HG02870 (cell line): ENCODE results near the gene SAMSN1.
A peak's percentile ranks its signal among the peaks of the same experiment; 100 is the strongest.
"Not testable (repeated sequence)": the region's sequence is repeated elsewhere in the genome, so short reads cannot be mapped to it uniquely, and the experiment has no call there.

Experiments
- ATAC-seq: cut with Tn5 transposase; IDR thresholded peaks from one replicate; pipeline ENCODE4 v1.9.1; 2021; ENCODE audit warnings: mild to moderate bottlenecking, moderate library complexity; ENCODE audit not compliant: unreplicated experiment

SAMSN1 gene

GRCh38 chr21:14567331-14568279 is 21.5 kb upstream of the SAMSN1 start:
- peak; percentile 38 for ATAC-seq

GRCh38 chr21:14566894-14567293 is 20.8 kb upstream of the SAMSN1 start:
- ATAC-seq = no peak

DNA sequence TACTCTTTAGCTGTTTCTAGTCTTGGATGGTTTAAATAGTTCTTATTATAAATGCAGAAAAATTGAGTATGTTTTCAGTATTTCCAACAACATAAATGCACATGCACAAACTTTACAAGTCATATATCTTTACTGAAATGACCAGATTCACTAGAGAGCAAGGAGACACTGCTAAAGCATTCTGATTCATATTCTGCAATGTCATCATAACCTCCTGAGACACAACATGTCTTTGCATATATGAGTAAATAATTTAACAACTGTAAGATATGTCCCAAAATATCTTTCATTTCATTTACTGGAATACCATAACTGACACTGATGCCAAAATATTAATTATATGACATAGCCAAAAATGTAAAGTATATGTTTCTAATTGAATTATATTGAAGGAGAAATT is 16.8 kb upstream of the SAMSN1 start:
- ATAC-seq = no peak

DNA sequence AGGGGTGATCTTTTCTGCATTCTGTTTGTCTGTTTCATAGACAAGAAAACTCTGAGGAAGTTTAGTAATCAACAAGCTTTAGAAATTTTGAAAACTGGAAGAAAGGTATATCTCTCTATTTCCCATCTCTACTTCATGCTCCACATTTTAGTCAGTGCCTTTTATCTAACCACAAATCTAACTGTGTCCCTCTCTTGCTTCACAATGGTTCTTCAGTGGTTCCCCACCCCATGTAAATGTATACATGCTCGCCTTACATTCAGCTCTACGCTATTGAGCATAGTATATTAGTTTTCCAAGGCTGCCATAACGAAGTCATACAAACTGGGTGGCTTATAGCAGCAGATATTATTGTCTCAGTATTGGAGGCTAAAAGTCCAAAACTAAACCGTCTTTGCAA is 14.4 kb upstream of the SAMSN1 start:
- no peak for ATAC-seq

DNA sequence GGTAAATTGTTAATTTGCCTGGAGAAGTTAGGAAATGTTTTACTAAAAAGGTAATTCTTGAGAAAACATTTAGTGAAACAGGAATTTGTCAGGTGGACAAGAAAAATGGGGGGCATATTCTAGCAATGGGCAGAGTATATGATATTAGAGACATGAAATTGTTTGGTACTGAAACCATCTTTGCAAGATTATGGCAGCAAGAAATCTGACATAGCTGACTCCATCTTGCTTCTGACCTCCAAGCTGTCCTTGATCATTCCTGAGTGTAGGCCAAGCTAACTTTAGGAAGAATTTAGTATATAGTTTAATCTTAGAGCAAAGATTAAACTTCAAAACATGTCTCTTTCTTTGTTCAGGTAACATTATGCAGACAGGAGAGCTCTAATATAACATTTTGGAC is 14.0 kb upstream of the SAMSN1 start:
- ATAC-seq = no peak

DNA sequence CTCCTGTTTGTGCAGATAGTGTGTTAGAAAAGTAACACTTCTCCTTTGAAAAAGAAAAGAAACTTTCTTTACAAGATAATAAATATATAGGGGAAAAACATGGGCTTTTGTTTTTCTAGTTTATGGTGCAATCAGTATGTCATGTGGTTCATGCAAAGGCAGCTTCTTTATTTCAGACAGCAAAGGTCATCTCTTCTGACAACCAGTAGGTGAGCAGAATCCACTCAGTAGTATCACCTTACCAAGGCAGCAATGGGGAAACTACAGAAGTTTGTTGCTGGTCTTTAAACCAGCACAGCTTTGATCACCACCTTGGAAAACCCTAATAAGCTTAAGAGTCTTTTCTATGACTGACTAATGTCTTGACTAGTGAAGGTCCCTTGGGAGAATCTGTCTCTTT is 13.0 kb upstream of the SAMSN1 start:
- no peak for ATAC-seq

GRCh38 chr21:14557413-14557812 is 11.3 kb upstream of the SAMSN1 start:
- no peak for ATAC-seq

DNA sequence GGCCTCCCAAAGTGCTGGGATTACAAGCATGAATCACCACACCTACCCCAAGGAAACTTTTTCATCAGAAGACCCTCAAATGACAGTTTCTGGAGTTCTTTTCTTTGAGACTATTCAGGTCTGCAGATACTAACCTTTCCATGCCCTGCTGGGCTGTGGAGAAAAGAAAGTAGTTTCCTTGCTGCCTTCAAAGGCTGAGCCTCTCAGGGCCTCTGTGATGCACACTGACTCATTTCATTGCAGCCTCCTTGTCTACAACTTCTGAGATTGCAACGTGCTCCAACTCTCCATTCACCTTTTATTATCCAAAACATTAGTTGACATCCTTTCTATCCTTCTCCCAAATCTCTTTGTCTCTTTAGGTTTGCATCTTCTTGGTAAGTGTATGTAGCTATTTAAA is 8.8 kb upstream of the SAMSN1 start:
- peak; percentile 35 for ATAC-seq

GRCh38 chr21:14553422-14553821 is 7.3 kb upstream of the SAMSN1 start:
- no peak for ATAC-seq

GRCh38 chr21:14551741-14552140 is 5.6 kb upstream of the SAMSN1 start:
- no peak for ATAC-seq

GRCh38 chr21:14550135-14550534 is 4.0 kb upstream of the SAMSN1 start:
- ATAC-seq = no peak

- ATAC-seq = no peak
Measured at GRCh38 chr21:14548779-14549178, 2.7 kb upstream of the SAMSN1 start.

DNA sequence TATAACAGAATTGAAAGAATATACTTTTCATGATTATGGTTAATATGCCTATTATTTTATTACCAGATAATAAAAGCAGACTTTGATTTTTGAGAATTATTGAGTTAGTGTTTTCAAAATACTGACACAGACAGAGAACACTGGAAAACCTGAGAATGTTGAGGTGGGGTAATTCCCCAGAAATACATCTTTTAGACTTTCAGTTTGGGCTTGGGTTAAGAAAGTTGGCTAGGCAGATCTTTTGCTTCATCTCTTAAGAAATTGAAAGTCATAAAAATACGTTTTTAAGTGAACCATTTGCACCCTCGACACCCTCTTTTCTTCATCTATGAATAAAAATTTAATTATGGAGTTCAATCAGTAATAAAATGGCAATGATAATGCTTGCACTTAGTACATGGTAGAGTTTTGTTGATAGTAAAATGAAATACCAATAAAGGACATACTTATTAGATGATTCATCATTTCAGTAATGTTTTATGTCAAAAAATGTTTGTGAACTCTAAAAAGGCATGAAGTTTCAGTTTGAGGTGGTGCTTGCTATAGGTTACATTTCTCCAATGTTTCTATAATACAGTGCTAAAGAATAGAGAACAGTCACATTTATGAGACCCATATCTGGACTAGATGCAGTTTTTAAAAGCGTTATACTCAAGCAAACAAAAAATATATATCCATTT is 1.9 kb upstream of the SAMSN1 start:
- peak; percentile 39 for ATAC-seq

- ATAC-seq = not testable (repeated sequence)
Measured at GRCh38 chr21:14546719-14547118, 604 bp upstream of the SAMSN1 start.

DNA sequence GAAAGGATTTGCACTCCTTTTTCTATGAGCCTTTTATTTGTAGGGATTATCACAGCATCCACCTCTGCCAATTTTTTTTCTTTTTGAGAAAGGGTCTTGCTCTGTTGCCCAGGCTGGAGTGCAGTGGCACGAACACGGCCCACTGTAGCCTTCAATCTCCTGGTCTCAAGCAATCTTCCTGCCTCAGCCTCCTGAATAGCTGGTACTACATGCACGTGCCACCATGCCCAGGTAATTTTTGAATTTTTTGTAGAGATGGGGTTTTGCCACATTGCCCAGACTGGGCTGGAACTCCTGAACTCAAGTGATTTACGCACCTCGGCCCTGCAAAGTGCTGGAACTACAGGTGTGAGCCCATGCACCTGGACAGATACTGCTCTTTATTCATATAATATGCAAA is 2.1 kb downstream of the SAMSN1 start:
- ATAC-seq = no peak

- no peak for ATAC-seq
Measured at GRCh38 chr21:14542638-14543037, 3.5 kb downstream of the SAMSN1 start.

DNA sequence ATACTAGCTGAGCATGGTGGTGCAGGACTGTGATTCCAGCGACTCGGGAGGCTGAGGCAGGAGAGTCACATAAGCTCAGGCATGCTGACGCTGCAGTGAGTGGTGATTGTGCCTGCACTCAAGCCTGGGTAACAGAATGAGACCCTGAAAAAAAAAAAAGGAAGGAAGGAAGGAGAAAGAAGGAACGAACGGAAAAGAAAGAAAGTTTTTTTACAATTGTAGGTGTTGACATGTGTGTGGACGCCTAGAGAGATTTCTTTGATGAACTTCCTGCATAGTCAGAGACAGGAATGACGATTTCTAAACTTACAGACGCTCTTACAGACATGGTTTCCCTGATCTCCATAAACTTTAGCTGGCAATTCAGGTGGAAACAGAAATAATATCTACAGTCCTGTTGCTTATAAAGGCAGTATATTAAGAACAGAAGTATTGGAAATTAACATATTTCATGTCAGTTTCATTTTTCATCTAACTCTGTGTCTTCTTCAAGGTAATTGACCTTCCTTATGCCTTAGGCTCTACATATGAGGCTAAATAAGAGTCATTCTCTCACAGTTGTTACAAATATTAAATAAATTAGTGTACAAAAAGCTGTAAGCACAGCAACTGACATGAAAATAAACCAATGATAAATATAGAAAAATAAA is 4.1 kb downstream of the SAMSN1 start:
- ATAC-seq = no peak

DNA sequence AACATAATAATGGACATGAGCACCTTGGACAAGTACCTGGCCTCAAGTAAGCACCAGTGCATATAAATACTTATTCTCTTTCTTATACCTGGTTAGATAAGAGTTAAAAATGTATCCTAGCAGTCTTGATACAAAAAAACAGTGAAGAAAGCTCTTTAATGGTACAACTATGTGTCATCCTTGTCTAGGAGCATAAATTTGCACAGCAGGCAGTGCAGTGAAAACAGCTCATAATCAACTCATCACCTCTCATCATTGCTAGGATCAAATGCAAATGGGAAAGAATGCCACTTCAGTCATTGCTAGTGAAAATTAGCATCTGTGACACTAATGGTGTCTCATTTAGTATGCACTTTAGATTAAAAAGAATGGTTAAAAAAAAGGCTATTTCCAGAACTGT is 7.6 kb downstream of the SAMSN1 start:
- ATAC-seq = no peak

DNA sequence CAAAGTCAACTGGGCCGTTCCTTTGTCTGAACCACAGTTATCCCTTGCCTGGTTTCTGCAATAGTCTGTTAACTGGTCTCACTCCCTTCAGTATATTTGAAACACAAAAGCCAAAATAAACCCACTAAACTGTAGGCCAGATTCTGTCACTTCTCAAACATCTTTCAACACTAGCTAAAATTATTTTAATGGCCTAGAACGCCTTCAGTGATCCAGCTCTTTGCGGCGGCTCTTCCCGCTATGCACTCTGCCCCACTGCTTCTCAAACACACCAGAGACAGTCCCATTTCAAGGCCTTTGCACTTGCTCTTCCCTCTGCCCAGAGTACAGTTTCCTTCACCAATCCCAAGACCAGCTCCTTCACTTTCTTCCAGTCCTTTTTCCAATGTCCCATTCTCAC is 9.2 kb downstream of the SAMSN1 start:
- no peak for ATAC-seq

- no peak for ATAC-seq
Measured at GRCh38 chr21:14535702-14536101, 10.4 kb downstream of the SAMSN1 start.

GRCh38 chr21:14533499-14534428 is 12.4 kb downstream of the SAMSN1 start:
- ATAC-seq = peak; percentile 89
